Esophagus squamous epithelium (tissue), 5 donors: ENCODE data around the gene RBFOX1. TPM values are rescaled to one million over a fixed set of nuclear protein-coding genes. Genes with fewer than 3 reads are reported as not detected.

ENCODE experiments used
- DNase-seq: peaks from one replicate; lab custom pipeline; 2025; lab: John Stamatoyannopoulos, UW
- H3K27ac ChIP-seq, 4 donors: fragments of 200-600 bp; sonication (generic); one replicate each; pipeline ENCODE4 v1.5.1; 2016 to 2019; ENCODE audit warnings: mild to moderate bottlenecking in 1 of 4
- H3K27me3 ChIP-seq, 4 donors: fragments of 200-600 bp; sonication (generic); 1 replicate in 3 of 4; 2 replicates in 1 of 4; pipeline versions ENCODE4 v1.5.1 to v1.6.0; 2017 to 2021; ENCODE audit warnings: antibody characterized with exemption in 1 of 4
- H3K36me3 ChIP-seq, 3 donors: fragments of 200-600 bp; sonication (generic); one replicate each; pipeline ENCODE4 v1.5.1; 2016 to 2019
- H3K4me1 ChIP-seq, 3 donors: fragments of 200-600 bp; sonication (generic); one replicate each; pipeline ENCODE4 v1.5.1; 2017 to 2019
- H3K4me3 ChIP-seq, 4 donors: fragments of 200-600 bp; sonication (generic); 1 replicate in 3 of 4; 2 replicates in 1 of 4; pipeline ENCODE4 v1.5.1; 2016 to 2019; ENCODE audit warnings: mild to moderate bottlenecking in 2 of 4, moderate library complexity in 1 of 4
- H3K9me3 ChIP-seq, 3 donors: fragments of 200-600 bp; sonication (generic); one replicate each; pipeline ENCODE4 v1.5.1; 2016 to 2019
- POLR2A ChIP-seq, 4 donors: fragments of 450-650 bp; IDR thresholded peaks; one replicate each; pipeline ENCODE4 v1.6.1; 2017; ENCODE audit warnings: antibody characterized with exemption in 4 of 4, mild to moderate bottlenecking in 4 of 4, moderate library complexity in 3 of 4
- WGBS, 2 donors: methylation state at CpG; one replicate each; pipeline ENCODE4 v1.1.5; 2018; 5-methylcytosine and 5-hydroxymethylcytosine counted together
- intact Hi-C: fragments of 100-400 bp; cut with DNase I; formaldehyde crosslinking; loops from one replicate; pipeline ENCODE4 v1.15.0; 2022
- small RNA-seq, 4 donors: library from RNA; depleted of rRNA; stranded (forward); fragments of <200 nt; gene quantifications; one replicate each; pipeline ENCODE3, GENCODE V24; 2016
- total RNA-seq, 4 donors: library from RNA; depleted of rRNA; stranded (reverse); fragments of >200 nt; gene quantifications; one replicate each; pipeline ENCODE4 v1.1.0, GENCODE V29; 2016
- TF ChIP-seq, protein P1 (sequence below), 6 experiments: fragments of 450-650 bp in 4 of 6; fragments of 200-600 bp in 2 of 6; sonication (generic) in 2 of 6; IDR thresholded peaks; one replicate each; pipeline ENCODE4 v1.5.1; 2016 to 2019; ENCODE audit warnings: antibody characterized with exemption in 6 of 6, mild to moderate bottlenecking in 4 of 6, moderate library complexity in 4 of 6
- donor health status: DM: yes; HTN: yes; CAD: no.

The RBFOX1 gene
- total RNA-seq, 4 donors from 2014 or later = not detected

DNA sequence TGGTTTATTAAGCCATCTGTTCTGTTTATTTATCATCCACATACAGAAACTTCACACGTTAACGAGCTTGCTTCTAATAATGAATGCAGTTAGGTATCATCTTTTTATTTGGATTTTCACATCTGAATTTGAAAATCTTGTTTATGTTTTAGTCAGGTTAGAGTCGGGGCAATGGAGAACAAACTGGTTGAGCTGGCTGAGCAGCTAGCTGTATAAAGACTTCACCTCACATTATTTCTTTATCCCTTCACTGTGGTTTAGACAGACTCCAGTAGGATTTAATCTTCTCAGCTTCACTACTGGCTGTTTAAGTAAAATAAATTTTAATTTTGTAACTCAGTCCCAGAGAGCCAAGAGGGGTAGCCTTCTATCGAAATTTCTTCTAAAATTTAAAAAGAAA lies 415.9 kb downstream of the RBFOX1 start:
- peaks cover 6 to 73% (median 32%) of the 10 kb centered on the region in 3 donors for H3K4me1 ChIP-seq
- peak overlapping the region; percentile 29 to 76 (median 65) for H3K27ac ChIP-seq
- no peaks in the 10 kb centered on the region for H3K9me3 ChIP-seq
- intact Hi-C loops = no loop called here
- H3K4me3 ChIP-seq = no peak overlapping the region
- H3K36me3 ChIP-seq = no peaks in the 10 kb centered on the region
- 19 to 25% methylated on average over 4 of the region's 4 CpGs for WGBS, 2 donors
- H3K27me3 ChIP-seq = no peaks in the 10 kb centered on the region
- no peak for DNase-seq
- TF ChIP-seq POLR2A (IDR thresholded peaks at IDR 0.05) = no peak
- TF ChIP-seq, protein P1, sequence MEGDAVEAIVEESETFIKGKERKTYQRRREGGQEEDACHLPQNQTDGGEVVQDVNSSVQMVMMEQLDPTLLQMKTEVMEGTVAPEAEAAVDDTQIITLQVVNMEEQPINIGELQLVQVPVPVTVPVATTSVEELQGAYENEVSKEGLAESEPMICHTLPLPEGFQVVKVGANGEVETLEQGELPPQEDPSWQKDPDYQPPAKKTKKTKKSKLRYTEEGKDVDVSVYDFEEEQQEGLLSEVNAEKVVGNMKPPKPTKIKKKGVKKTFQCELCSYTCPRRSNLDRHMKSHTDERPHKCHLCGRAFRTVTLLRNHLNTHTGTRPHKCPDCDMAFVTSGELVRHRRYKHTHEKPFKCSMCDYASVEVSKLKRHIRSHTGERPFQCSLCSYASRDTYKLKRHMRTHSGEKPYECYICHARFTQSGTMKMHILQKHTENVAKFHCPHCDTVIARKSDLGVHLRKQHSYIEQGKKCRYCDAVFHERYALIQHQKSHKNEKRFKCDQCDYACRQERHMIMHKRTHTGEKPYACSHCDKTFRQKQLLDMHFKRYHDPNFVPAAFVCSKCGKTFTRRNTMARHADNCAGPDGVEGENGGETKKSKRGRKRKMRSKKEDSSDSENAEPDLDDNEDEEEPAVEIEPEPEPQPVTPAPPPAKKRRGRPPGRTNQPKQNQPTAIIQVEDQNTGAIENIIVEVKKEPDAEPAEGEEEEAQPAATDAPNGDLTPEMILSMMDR (IDR thresholded peaks at IDR 0.05) = no peak

DNA sequence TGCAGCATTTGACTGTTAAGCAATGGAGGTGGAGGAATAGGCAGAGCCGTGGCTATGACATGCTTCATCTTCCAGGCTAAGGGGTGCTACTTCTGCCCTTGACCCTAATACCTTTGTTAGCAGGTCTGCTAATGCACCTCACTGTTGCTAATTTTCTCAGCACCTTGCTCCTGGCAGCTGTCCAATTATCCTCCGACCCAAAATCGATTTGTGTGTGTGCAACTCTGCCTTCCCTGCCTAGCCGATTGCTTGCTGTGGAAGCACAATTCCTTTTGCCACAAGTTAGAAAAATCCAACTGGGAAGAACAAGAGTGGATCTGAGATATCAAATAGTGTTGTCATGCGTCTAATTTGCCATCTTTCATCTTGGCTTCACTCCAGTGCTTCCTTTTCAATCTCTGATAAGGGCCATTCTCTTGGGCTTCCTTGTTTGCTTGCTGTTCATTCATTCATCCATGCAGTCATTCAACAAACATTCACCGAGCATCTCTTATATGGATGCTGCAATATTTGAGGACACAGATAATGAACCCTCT lies 422.8 kb downstream of the RBFOX1 start:
- Histone ChIP-seq H3K27ac (peak overlapping the region in 1 of 4 donors; percentile 45), H3K4me3 (no peak overlapping the region), H3K27me3 (no peaks in the 10 kb centered on the region), H3K36me3 (no peaks in the 10 kb centered on the region), H3K9me3 (no peaks in the 10 kb centered on the region), H3K4me1 (peaks cover 5 to 71% (median 14%) of the 10 kb centered on the region in 3 donors)
- intact Hi-C loops = no loop called here
- TF ChIP-seq, protein P1 (IDR thresholded peaks at IDR 0.05) = no peak
- TF ChIP-seq POLR2A (IDR thresholded peaks at IDR 0.05) = no peak
- no peak for DNase-seq
- WGBS, 2 donors = 76 to 83% methylated on average over 6 of the region's 6 CpGs

Small RNAs within 50 kb of the gene (small RNA-seq; reads per million reads assigned to genes)
- 0 reads per million in 4 donors for gene RF00537
- gene RF00561 = 0 reads per million in 4 donors
